Measurements from ENCODE around the gene FAM118B. TPM values are rescaled to one million over a fixed set of nuclear protein-coding genes. Genes with fewer than 3 reads are reported as not detected.

Gene FAM118B
- total and polyA plus RNA-seq, 2 of the 8 experiments (the other 6 are each of a cell fraction or from before 2014, with no cell fraction given), result 25.3 to 48.3 TPM

DNA sequence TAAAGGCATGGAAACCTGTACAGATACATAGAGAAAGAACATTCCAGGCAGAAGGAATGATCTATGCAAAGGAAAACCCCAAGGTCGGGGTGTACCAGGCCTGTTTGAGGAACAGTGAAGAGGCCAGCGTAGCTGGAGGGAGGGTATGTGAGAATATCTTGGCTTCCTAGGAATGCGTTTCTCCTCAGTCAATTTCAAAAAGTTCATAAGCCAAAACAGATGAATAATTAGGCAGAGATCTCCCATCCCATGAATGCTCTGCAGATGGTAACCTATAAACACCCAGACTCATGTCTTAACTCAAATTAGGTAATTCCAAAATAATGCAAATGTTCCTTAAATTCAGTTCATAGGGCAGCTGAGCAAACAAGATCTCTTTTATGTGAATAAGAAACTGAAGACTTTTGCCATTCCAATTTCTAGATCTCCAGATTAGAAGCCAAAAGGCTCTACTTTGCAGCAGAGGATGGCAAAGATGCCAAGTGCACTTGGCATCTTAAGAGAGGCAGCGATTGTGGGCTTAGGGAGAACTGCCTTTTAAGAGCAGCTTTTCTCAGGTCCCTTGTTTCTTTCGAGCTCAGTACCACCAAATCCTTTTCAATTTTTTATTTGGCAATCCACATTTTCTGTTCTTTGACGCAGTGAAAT lies 13.2 kb downstream of the FAM118B start (continued):
- TF ChIP-seq, protein P1, sequence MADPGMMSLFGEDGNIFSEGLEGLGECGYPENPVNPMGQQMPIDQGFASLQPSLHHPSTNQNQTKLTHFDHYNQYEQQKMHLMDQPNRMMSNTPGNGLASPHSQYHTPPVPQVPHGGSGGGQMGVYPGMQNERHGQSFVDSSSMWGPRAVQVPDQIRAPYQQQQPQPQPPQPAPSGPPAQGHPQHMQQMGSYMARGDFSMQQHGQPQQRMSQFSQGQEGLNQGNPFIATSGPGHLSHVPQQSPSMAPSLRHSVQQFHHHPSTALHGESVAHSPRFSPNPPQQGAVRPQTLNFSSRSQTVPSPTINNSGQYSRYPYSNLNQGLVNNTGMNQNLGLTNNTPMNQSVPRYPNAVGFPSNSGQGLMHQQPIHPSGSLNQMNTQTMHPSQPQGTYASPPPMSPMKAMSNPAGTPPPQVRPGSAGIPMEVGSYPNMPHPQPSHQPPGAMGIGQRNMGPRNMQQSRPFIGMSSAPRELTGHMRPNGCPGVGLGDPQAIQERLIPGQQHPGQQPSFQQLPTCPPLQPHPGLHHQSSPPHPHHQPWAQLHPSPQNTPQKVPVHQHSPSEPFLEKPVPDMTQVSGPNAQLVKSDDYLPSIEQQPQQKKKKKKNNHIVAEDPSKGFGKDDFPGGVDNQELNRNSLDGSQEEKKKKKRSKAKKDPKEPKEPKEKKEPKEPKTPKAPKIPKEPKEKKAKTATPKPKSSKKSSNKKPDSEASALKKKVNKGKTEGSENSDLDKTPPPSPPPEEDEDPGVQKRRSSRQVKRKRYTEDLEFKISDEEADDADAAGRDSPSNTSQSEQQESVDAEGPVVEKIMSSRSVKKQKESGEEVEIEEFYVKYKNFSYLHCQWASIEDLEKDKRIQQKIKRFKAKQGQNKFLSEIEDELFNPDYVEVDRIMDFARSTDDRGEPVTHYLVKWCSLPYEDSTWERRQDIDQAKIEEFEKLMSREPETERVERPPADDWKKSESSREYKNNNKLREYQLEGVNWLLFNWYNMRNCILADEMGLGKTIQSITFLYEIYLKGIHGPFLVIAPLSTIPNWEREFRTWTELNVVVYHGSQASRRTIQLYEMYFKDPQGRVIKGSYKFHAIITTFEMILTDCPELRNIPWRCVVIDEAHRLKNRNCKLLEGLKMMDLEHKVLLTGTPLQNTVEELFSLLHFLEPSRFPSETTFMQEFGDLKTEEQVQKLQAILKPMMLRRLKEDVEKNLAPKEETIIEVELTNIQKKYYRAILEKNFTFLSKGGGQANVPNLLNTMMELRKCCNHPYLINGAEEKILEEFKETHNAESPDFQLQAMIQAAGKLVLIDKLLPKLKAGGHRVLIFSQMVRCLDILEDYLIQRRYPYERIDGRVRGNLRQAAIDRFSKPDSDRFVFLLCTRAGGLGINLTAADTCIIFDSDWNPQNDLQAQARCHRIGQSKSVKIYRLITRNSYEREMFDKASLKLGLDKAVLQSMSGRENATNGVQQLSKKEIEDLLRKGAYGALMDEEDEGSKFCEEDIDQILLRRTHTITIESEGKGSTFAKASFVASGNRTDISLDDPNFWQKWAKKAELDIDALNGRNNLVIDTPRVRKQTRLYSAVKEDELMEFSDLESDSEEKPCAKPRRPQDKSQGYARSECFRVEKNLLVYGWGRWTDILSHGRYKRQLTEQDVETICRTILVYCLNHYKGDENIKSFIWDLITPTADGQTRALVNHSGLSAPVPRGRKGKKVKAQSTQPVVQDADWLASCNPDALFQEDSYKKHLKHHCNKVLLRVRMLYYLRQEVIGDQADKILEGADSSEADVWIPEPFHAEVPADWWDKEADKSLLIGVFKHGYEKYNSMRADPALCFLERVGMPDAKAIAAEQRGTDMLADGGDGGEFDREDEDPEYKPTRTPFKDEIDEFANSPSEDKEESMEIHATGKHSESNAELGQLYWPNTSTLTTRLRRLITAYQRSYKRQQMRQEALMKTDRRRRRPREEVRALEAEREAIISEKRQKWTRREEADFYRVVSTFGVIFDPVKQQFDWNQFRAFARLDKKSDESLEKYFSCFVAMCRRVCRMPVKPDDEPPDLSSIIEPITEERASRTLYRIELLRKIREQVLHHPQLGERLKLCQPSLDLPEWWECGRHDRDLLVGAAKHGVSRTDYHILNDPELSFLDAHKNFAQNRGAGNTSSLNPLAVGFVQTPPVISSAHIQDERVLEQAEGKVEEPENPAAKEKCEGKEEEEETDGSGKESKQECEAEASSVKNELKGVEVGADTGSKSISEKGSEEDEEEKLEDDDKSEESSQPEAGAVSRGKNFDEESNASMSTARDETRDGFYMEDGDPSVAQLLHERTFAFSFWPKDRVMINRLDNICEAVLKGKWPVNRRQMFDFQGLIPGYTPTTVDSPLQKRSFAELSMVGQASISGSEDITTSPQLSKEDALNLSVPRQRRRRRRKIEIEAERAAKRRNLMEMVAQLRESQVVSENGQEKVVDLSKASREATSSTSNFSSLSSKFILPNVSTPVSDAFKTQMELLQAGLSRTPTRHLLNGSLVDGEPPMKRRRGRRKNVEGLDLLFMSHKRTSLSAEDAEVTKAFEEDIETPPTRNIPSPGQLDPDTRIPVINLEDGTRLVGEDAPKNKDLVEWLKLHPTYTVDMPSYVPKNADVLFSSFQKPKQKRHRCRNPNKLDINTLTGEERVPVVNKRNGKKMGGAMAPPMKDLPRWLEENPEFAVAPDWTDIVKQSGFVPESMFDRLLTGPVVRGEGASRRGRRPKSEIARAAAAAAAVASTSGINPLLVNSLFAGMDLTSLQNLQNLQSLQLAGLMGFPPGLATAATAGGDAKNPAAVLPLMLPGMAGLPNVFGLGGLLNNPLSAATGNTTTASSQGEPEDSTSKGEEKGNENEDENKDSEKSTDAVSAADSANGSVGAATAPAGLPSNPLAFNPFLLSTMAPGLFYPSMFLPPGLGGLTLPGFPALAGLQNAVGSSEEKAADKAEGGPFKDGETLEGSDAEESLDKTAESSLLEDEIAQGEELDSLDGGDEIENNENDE (IDR thresholded peaks at IDR 0.05; ENCODE audit: insufficient replicate concordance, low read length), result no peak
- TF ChIP-seq SRF (IDR thresholded peaks at IDR 0.05; ENCODE audit: low read depth, low read length) (no peak), YY1 (IDR thresholded peaks at IDR 0.05; ENCODE audit: low read depth, low read length) (no peak), EGR1 (IDR thresholded peaks at IDR 0.05; ENCODE audit: borderline replicate concordance, low read depth, low read length) (no peak), ASH2L (IDR thresholded peaks at IDR 0.05; ENCODE audit: low read length) (no peak), SAP30 (IDR thresholded peaks at IDR 0.05; ENCODE audit: insufficient read depth, insufficient replicate concordance, low read length) (no peak), CBX8 (IDR thresholded peaks at IDR 0.05; ENCODE audit: borderline replicate concordance, low read depth, low read length) (no peak), KDM4A (IDR thresholded peaks at IDR 0.05; ENCODE audit: low read depth, low read length, severe bottlenecking) (no peak)
